SK-N-MC (cell line): ENCODE data around the gene STAG1.

Experiments
- EZH2 ChIP-seq: fragments of 200-600 bp; sonication (generic); IDR thresholded peaks from one replicate; pipeline ENCODE4 v1.6.1; 2017; ENCODE audit warnings: antibody characterized with exemption
- POLR2AphosphoS5 ChIP-seq: IDR thresholded peaks from 2 replicates; pipeline ENCODE4 v1.6.1; 2012; ENCODE audit warnings: mild to moderate bottlenecking, low read depth, low read length, borderline replicate concordance

GRCh38 chr3:136703429-136703828 is 48.7 kb downstream of the STAG1 start:
- TF ChIP-seq EZH2 (no peak), POLR2AphosphoS5 (no peak)
